Inflammatory macrophage (primary cell): ENCODE data around the gene CHST10.
"Not testable (repeated sequence)": the region's sequence is repeated elsewhere in the genome, so short reads cannot be mapped to it uniquely, and the experiment has no call there.

Source experiments
- DNase-seq, 2 donors: peaks; one replicate each; pipeline ENCODE4 v3.0.0-alpha.2; 2020 to 2022

Gene CHST10

GRCh38 chr2:100391735-100392515, 25.5 kb downstream of the CHST10 start:
- no peak for DNase-seq

- no peak for DNase-seq
Measured at GRCh38 chr2:100390001-100390940, 27.2 kb downstream of the CHST10 start.

GRCh38 chr2:100388703-100389102, 28.8 kb downstream of the CHST10 start:
- DNase-seq: no peak

GRCh38 chr2:100383954-100384353, 33.5 kb downstream of the CHST10 start:
- DNase-seq: no peak

DNA sequence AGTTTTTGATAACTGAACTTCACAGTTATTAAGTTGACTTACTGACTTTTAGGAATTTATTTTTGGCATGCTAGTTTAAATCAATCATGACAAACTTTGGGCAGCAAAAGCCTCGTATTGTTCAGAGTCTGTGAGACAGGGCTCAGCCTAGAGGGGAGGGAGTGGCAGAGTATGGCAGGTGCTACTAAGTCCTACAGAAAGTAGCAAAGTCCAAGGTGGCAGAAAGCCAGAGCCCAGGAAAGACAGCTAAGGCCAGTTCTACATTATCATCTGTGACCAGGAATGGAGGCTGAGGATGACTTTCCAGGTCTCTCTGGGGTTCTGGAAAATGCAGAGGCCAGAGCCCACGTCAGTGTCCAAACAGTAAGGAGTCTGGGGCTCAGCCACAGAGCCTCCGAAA, 34.2 kb downstream of the CHST10 start:
- no peak for DNase-seq

DNA sequence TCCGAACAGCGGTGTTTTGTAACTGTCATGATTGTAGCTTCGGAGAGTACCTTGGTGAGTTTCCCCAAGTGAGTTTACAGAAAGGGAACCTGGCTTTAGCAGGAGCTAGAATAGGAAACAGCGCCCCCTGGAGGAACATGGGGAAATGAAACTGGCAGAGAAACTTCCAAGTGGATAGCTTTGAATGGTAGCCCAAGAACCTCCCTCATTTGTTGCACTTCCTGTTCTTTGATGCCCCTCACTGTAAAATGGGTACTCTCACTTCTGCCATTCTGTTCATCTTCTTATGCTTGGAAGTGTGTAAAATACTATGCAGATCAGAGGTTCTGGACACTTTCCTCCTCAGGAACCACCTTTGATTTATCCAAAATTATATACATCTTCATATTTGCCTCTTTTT, 36.2 kb downstream of the CHST10 start:
- peak; percentile 90 to 92 for DNase-seq

DNA sequence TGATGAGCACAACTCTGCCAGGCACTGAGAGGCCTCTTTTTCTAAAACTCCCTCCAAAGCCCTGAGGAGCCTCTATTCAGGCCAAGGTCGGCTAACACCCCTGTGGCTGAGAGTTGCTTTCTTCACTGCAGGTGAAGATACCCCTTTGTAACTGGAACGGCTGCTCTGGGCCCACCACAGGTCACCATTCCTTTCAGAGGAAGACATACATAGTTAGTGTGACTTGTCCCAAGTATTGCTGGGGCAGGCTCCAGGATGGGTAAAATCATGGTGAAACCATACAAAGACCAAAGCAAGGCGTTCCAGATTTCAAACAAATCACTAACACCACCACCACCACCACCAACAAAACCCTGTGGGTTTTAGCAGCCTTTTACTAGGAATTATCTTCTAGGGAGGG, 36.8 kb downstream of the CHST10 start:
- no peak for DNase-seq

DNA sequence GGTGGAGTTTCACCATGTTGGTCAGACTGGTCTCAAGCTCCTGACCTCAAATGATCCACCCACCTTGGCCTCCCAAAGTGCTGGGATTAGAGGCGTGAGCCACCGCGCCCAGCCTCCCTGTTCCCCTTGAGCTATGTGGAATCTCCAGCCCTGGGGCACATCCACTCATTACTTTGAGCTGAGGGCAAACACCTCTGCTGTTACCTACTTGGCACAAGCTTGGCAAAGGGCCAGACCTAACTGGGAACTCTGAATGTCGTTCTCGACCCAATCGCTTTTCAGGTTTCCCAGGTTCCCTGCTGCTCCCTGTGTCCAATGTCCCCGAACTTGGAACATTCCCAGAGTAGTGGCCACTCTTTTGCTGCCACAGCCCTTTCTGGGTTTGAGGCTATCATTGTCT, 40.6 kb downstream of the CHST10 start:
- DNase-seq: no peak

DNA sequence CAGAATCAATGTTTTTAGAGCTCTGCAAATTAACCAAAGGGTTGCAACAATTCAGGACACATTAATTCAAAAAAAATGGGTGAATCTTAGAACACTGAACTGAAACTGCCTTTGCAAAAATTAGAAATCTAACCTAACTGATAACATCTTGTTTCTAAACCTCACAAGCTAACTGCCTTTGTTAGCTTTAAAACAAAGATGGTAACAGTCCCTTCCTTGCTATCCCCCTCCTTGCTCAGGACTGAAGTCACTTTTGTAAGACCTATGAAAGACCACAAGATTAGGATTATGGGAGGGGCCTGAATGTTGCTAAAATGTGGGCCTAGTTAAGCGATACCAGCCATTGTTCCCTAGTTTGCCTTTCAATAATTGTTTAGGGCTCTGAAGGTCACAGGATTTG, 50.3 kb downstream of the CHST10 start:
- DNase-seq: no peak

DNA sequence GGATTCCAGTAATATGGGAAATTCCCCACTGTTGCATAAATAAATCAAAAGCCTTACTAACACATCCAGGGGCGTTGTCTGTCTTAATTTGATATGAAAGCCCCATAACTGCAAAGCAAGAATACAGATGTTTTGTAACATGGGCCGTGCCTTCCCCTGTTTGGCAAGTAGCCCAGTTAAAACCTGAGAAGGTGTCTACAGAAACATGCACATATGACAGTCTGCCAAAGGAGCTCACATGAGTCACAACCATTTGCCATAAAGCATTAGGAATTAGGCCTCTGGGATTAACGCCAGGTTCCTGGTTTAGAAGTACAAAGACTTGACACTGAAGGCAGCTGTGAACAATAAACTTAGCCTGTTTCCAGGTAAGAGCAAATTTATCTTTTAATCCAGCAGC, 52.0 kb downstream of the CHST10 start:
- DNase-seq: no peak

- DNase-seq: not testable (repeated sequence)
Measured at GRCh38 chr2:100362269-100362668, 55.2 kb downstream of the CHST10 start.

- no peak for DNase-seq
Measured at GRCh38 chr2:100359576-100359975, 57.9 kb downstream of the CHST10 start.

GRCh38 chr2:100358554-100358953, 58.9 kb downstream of the CHST10 start:
- no peak for DNase-seq

DNA sequence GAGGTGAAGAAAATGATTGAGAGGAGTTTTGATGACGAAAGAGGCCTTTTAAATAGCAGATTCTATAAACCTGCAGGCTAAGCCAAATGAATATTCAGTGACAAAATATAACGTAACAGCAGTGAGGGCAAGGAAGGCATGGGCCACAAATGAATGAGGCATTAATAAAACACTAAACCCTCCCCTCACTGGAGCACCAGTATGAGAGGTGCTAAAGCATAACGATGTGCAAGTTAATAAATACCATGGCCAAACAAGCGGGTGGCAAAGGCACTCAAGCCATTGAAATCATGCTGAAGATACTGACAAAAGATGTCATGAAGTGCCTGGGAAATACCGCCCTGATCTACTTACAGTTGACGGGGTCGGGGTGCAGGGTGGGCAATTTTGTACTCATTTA, 64.9 kb downstream of the CHST10 start:
- no peak for DNase-seq

- no peak for DNase-seq
Measured at GRCh38 chr2:100350661-100351185, 66.7 kb downstream of the CHST10 start.

DNA sequence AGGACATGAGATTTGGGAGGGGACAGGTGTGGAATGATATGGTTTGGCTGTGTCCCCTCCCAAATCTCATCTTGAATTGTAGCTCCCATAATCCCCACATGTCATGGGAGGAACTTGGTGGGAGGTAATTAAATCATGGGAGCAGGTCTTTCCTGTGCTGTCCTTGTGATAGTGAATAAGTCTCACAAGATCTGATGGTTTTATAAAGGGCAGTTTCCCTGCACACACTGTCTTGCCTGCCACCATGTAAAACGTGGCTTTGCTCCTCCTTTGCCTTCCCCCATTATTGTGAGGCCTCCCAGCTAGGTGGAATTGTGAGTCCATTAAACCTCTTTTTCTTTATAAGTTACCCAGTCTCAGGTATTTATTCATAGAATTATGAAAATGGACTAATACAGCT, 72.3 kb downstream of the CHST10 start:
- DNase-seq: not testable (repeated sequence)

DNA sequence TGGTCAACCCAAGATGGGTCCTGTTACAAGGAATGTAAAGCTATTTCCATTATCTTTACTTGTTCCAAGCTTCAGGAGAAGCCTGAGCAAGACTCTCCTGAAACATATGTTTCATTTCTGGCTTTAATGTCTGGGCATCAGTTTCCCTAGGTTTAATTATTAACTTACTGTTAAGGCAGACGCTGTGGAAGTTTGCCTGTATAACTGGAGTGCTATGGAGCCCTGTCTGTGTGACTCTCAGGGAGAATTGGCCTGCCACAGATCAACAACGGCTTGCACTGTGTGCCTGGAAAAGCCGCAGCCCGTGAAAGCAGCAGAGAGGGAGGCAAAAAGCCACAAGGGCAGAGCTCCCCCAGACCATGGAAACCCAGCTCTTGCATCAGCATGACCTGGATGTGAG, 73.0 kb downstream of the CHST10 start:
- no peak for DNase-seq

DNA sequence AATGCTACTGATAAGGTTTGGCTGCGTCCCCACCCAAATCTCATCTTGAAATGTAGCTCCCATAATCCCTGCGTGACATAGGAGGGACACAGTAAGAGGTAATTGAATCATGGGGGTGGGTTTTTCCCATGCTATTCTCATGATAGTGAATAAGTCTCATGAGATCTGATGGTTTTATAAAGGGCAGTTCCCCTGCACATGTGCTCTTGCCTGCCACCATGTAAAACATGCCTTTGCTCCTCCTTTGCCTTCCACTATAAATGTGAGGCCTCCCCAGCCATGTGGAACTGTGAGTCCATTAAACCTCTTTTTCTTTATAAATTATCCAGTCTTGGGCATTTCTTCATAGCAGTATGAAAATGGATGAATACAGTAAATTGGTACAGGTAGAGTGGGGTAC, 75.0 kb downstream of the CHST10 start:
- not testable (repeated sequence) for DNase-seq
